Liver (tissue), 9 donors: ENCODE results near the gene CMTM2. TPM values are rescaled to one million over a fixed set of nuclear protein-coding genes. Genes with fewer than 3 reads are reported as not detected.
A peak's percentile ranks its signal among the peaks of the same experiment; 100 is the strongest.

Source experiments
- DNase-seq: peaks from one replicate; pipeline ENCODE4 v3.0.0-alpha.2; 2017; ENCODE audit warnings: low spot score
- H3K27ac ChIP-seq, 2 donors: one replicate each; pipeline ENCODE4 v1.7.0; 2013; ENCODE audit warnings: inconsistent platforms in 2 of 2, low read length in 2 of 2, control low read depth in 1 of 2, low read depth in 1 of 2, mild to moderate bottlenecking in 1 of 2
- H3K27me3 ChIP-seq, 4 donors: one replicate each; pipeline versions ENCODE4 v1.6.1 to v1.7.0; 2013; ENCODE audit warnings: low read length in 3 of 4, inconsistent platforms in 1 of 4, mild to moderate bottlenecking in 1 of 4, moderate library complexity in 1 of 4; ENCODE audit not compliant: control insufficient read depth in 4 of 4, insufficient read depth in 4 of 4
- H3K36me3 ChIP-seq, 4 donors: one replicate each; pipeline versions ENCODE4 v1.6.1 to v1.7.0; 2013; ENCODE audit warnings: low read length in 3 of 4, mild to moderate bottlenecking in 3 of 4, low read depth in 1 of 4, moderate library complexity in 1 of 4; ENCODE audit not compliant: control insufficient read depth in 4 of 4, insufficient read depth in 3 of 4
- H3K4me1 ChIP-seq, 4 donors: one replicate each; pipeline versions ENCODE4 v1.6.1 to v1.7.0; 2013; ENCODE audit warnings: low read length in 3 of 4, mild to moderate bottlenecking in 3 of 4, moderate library complexity in 1 of 4; ENCODE audit not compliant: control insufficient read depth in 4 of 4, insufficient read depth in 4 of 4
- H3K4me3 ChIP-seq, 3 donors: one replicate each; pipeline versions ENCODE4 v1.6.1 to v1.7.0; 2013; ENCODE audit warnings: low read length in 3 of 3, control low read depth in 1 of 3, low read depth in 1 of 3, mild to moderate bottlenecking in 1 of 3
- H3K9ac ChIP-seq, 2 donors: one replicate each; pipeline ENCODE4 v1.7.0; 2013; ENCODE audit warnings: low read length in 2 of 2, mild to moderate bottlenecking in 2 of 2, moderate library complexity in 2 of 2, control low read depth in 1 of 2, low read depth in 1 of 2
- H3K9me3 ChIP-seq, 4 donors: one replicate each; pipeline versions ENCODE4 v1.6.1 to v1.7.0; 2013; ENCODE audit warnings: low read length in 3 of 4; ENCODE audit not compliant: control insufficient read depth in 4 of 4
- EGR1 ChIP-seq, 2 donors: IDR thresholded peaks; 2 replicates each; pipeline ENCODE4 v1.6.1; 2016 to 2018; ENCODE audit warnings: antibody characterized with exemption in 2 of 2, low read depth in 2 of 2
- FOXA1 ChIP-seq: IDR thresholded peaks from 2 replicates; pipeline ENCODE4 v1.6.1; 2016; ENCODE audit warnings: antibody characterized with exemption
- FOXA2 ChIP-seq: IDR thresholded peaks from 2 replicates; pipeline ENCODE4 v1.6.1; 2016; ENCODE audit warnings: antibody characterized with exemption
- GABPA ChIP-seq, 2 donors: IDR thresholded peaks in 1 of 2; conservative IDR thresholded peaks in 1 of 2; 2 replicates each; pipeline ENCODE4 v1.6.1; 2016; ENCODE audit warnings: antibody characterized with exemption in 2 of 2, mild to moderate bottlenecking in 1 of 2, moderate library complexity in 1 of 2
- HNF4A ChIP-seq, 2 donors: conservative IDR thresholded peaks; 2 replicates each; pipeline ENCODE4 v1.6.1; 2016; ENCODE audit warnings: antibody characterized with exemption in 2 of 2, mild to moderate bottlenecking in 2 of 2
- HNF4G ChIP-seq: IDR thresholded peaks from 2 replicates; pipeline ENCODE4 v1.6.1; 2016; ENCODE audit warnings: antibody characterized with exemption
- NR2F2 ChIP-seq: IDR thresholded peaks from 2 replicates; pipeline ENCODE4 v1.6.1; 2016; ENCODE audit warnings: antibody characterized with exemption
- RAD21 ChIP-seq, 2 donors: IDR thresholded peaks; 2 replicates each; pipeline ENCODE4 v1.6.1; 2016; ENCODE audit warnings: antibody characterized with exemption in 2 of 2, mild to moderate bottlenecking in 2 of 2
- RXRA ChIP-seq, 2 donors: IDR thresholded peaks; 2 replicates each; pipeline ENCODE4 v1.6.1; 2017 to 2018; ENCODE audit warnings: antibody characterized with exemption in 2 of 2, mild to moderate bottlenecking in 1 of 2
- SP1 ChIP-seq: IDR thresholded peaks from 2 replicates; pipeline ENCODE4 v1.6.1; 2018; ENCODE audit warnings: antibody characterized with exemption, mild to moderate bottlenecking
- TAF1 ChIP-seq: conservative IDR thresholded peaks from 2 replicates; pipeline ENCODE4 v1.6.1; 2016; ENCODE audit warnings: antibody characterized with exemption, mild to moderate bottlenecking
- YY1 ChIP-seq: IDR thresholded peaks from 2 replicates; pipeline ENCODE4 v1.6.1; 2016; ENCODE audit warnings: antibody characterized with exemption, mild to moderate bottlenecking
- WGBS: extraction: QIAGEN DNeasy Blood & Tissue Kit; methylation state at CpG from one replicate; pipeline ENCODE4 v1.1.7; 2013; 5-methylcytosine and 5-hydroxymethylcytosine counted together
- polyA plus RNA-seq, 2 donors: library from polyadenylated mRNA; stranded (reverse) in 1 of 2; unstranded in 1 of 2; fragments of 200-250 nt in 1 of 2; fragments of >200 nt in 1 of 2; fragmentation: Nextera tagmentation in 1 of 2; extraction: Ambion mirVana in 1 of 2; gene quantifications; one replicate each; pipeline versions ENCODE4 v1.2.1 to v1.2.3, GENCODE V29; 2013 to 2015
- total RNA-seq, 2 donors: library from RNA; depleted of rRNA; stranded (reverse); fragments of >200 nt; gene quantifications; one replicate each; pipeline ENCODE4 v1.2.3, GENCODE V29; 2014
- TF ChIP-seq, protein P1 (sequence below): fragments of 150-350 bp; IDR thresholded peaks from 2 replicates; pipeline ENCODE4 v1.5.1; 2017; ENCODE audit warnings: improper control_type of control experiment, low read depth, low read length; ENCODE audit not compliant: missing input control
- TF ChIP-seq, protein P2 (sequence below): IDR thresholded peaks from 2 replicates; pipeline ENCODE4 v1.6.1; 2016; ENCODE audit warnings: antibody characterized with exemption
- TF ChIP-seq, protein P3 (sequence below): IDR thresholded peaks from 2 replicates; pipeline ENCODE4 v1.6.1; 2016; ENCODE audit warnings: antibody characterized with exemption
- donor health status: healthy.
- donor health status: healthy.
- donor health status: healthy.
- donor health status: healthy.
- donor health status: healthy.

The CMTM2 gene
- total and polyA plus RNA-seq, 4 donors: 0.50 to 1.1 (median 0.62) TPM

DNA sequence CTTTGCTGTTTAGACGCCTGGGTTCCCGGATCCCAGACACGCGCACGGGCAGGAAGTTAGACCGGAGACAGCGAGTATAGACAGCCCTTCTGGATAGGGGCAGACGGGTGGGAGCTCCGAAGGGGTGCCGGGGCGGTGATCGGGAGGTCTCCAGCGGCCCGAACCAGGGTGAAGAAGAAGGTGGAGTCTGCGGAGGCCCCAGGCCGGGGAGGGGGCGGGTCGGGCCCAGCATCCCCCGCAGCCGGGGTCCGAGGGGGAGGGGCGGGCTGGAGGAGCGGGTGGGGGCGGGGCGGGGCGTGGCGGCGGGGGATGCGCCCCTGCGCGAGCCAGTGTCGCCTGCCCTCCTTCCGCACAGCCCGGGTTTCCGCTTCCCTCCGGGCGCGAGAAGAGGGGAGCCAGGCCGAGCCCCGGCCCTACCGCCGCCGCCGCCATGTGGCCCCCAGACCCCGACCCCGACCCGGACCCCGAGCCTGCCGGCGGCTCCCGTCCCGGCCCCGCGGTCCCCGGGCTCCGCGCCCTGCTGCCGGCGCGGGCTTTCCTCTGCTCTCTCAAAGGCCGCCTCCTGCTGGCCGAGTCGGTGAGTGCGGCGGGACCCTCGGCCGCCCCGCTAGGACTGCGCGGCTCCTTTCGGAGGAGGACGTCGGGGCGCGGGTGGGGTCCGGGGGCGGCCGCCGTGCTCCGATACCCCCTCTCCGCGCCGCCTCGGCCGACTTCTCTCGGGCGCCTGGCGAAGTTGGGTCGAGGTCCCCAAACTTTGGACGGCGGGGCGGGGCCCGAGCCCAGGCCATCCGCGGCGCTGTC lies 25.3 kb downstream of the CMTM2 start, which contains the start of gene CMTM3:
TSS of gene CMTM3 (plus strand) at position 329 of the 801 bp plus-strand sequence. CDS start at position 431, 102 bp downstream.
- Histone ChIP-seq H3K36me3 (no peaks in the 10 kb centered on the region), H3K27ac (peak within 1 kb of the TSS; percentile 35 to 39), H3K27me3 (no peaks in the 10 kb centered on the region), H3K9ac (no peak within 1 kb of the TSS), H3K9me3 (no peaks in the 10 kb centered on the region), H3K4me3 (peak within 1 kb of the TSS; percentile 1 to 70 (median 26)), H3K4me1 (peaks cover 2 to 19% (median 8%) of the 10 kb centered on the region in 4 donors)
- WGBS: 3% methylated on average over 96 of the region's 96 CpGs
- peak; percentile 70 for DNase-seq
- TF ChIP-seq, protein P1, sequence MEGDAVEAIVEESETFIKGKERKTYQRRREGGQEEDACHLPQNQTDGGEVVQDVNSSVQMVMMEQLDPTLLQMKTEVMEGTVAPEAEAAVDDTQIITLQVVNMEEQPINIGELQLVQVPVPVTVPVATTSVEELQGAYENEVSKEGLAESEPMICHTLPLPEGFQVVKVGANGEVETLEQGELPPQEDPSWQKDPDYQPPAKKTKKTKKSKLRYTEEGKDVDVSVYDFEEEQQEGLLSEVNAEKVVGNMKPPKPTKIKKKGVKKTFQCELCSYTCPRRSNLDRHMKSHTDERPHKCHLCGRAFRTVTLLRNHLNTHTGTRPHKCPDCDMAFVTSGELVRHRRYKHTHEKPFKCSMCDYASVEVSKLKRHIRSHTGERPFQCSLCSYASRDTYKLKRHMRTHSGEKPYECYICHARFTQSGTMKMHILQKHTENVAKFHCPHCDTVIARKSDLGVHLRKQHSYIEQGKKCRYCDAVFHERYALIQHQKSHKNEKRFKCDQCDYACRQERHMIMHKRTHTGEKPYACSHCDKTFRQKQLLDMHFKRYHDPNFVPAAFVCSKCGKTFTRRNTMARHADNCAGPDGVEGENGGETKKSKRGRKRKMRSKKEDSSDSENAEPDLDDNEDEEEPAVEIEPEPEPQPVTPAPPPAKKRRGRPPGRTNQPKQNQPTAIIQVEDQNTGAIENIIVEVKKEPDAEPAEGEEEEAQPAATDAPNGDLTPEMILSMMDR: peak; percentile 50
- TF ChIP-seq YY1: no peak
- TF ChIP-seq FOXA2: no peak
- TF ChIP-seq, protein P2, sequence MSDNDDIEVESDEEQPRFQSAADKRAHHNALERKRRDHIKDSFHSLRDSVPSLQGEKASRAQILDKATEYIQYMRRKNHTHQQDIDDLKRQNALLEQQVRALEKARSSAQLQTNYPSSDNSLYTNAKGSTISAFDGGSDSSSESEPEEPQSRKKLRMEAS: no peak
- no peak for TF ChIP-seq NR2F2
- no peak for TF ChIP-seq RXRA (IDR thresholded peaks at IDR 0.05)
- TF ChIP-seq TAF1: no peak
- TF ChIP-seq FOXA1: no peak
- TF ChIP-seq RAD21 (IDR thresholded peaks at IDR 0.05): peak; percentile 32 to 69

DNA sequence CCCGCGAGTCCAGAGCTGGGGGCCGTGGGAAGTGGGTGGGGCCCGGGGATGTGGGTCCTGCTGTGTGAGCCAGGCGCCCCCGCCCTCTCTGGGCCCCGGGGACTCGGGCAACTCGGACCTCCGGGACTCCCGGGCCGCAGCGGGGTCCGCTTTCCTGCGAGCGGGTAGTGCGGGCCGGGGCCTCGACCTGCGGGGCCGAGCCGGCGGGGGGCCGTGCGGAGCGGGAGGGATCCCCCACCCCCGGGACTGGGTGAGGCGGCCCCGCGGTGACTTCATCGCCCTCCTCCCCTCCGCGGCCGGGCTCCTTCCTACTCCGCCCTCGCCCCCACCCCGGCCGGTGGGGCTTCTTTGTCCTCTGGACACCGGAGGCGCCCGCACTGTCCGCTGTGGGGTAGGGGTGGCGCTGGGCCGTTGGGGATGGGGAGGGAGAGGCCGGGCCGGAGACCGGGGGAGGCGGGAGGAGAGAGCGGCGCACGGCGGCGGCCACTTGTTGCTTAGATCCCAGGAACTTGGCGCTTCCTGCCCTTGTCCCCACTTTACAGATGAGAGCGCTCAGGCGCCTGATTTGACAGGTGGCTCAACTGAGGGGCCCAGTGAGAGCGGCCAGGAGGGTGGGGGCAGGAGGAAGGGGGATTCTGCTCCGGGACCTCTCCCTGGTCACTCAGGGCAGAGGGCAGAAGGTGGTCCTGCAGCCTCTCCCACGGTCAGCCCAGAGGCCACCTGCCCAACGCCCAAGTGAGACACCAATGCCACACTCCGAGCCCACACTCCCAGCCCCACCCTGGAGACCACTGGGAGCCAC lies 26.1 kb downstream of the CMTM2 start:
- Histone ChIP-seq H3K27ac (peak overlapping the region; percentile 35 to 39), H3K9ac (peak overlapping the region in 1 of 2 donors; percentile 1), H3K9me3 (no peaks in the 10 kb centered on the region), H3K36me3 (peaks cover 0 to 5% (median 0%) of the 10 kb centered on the region in 4 donors), H3K4me1 (peaks cover 2 to 19% (median 8%) of the 10 kb centered on the region in 4 donors), H3K4me3 (peak overlapping the region in 1 of 3 donors; percentile 70), H3K27me3 (no peaks in the 10 kb centered on the region)
- TF ChIP-seq RXRA (IDR thresholded peaks at IDR 0.05) (no peak), FOXA2 (no peak), SP1 (no peak), HNF4G (no peak), NR2F2 (no peak)
- 20% methylated on average over 61 of the region's 61 CpGs for WGBS
- DNase-seq: no peak

DNA sequence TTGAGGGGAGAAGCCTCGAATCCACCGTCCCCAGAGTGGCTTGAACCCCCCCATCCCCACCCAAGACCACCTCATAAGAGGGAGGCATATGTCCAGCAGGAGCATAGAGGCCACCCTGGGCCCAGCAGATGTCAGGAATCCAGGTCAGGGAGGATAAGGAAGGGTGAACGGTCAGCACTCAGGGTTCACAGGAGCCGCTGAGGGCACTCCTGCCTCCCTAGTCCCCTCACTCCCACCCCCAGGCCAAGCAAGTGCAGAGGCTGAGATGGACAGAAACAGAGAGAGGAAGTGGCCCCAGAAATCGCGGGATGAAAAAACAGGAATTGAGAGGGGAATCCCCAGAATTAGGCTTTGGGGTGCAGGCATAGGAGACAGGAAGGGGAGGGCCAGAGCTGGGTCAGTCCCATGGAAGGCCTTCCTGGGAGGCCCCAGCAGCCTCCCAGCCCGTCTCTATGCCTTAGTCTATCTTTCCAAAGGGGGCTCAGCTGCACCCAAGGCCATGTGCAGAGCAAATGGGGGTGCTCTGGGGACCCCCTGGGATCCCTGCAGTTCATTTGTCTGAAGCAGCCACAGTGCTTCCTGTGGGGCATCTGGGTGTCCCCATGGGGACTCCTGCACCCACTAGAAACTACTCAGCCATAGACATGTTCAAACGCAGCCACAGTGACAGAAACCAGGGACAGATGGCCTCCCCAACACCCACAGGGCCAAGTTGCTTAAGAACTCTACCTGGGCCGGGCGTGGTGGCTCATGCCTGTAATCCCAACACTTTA lies 26.9 kb downstream of the CMTM2 start:
- Histone ChIP-seq H3K36me3 (peaks cover 0 to 5% (median 0%) of the 10 kb centered on the region in 4 donors), H3K4me1 (peaks cover 2 to 19% (median 8%) of the 10 kb centered on the region in 4 donors), H3K9me3 (no peaks in the 10 kb centered on the region), H3K27me3 (no peaks in the 10 kb centered on the region), H3K9ac (peak overlapping the region in 1 of 2 donors; percentile 1), H3K27ac (peak overlapping the region in 1 of 2 donors; percentile 39), H3K4me3 (peak overlapping the region in 1 of 3 donors; percentile 70)
- WGBS: 71% methylated on average over 10 of the region's 10 CpGs
- no peak for DNase-seq
- TF ChIP-seq, protein P3, sequence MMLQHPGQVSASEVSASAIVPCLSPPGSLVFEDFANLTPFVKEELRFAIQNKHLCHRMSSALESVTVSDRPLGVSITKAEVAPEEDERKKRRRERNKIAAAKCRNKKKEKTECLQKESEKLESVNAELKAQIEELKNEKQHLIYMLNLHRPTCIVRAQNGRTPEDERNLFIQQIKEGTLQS: no peak
- no peak for TF ChIP-seq EGR1 (IDR thresholded peaks at IDR 0.05; ENCODE audit: low read depth in 2 of 2)
- no peak for TF ChIP-seq NR2F2
- no peak for TF ChIP-seq HNF4A (conservative IDR thresholded peaks at IDR 0.05)
- TF ChIP-seq, protein P2: no peak
- TF ChIP-seq FOXA2: no peak
- no peak for TF ChIP-seq RAD21 (IDR thresholded peaks at IDR 0.05)
- no peak for TF ChIP-seq GABPA (IDR thresholded peaks at IDR 0.05 in 1 of 2, conservative IDR thresholded peaks at IDR 0.05 in 1 of 2)
- no peak for TF ChIP-seq HNF4G
- no peak for TF ChIP-seq TAF1
- TF ChIP-seq, protein P1: no peak
